GM12878 (cell line): ENCODE results near the gene UCHL5. TPM values are rescaled to one million over a fixed set of nuclear protein-coding genes. Genes with fewer than 3 reads are reported as not detected.

Experiments
- ESRRA ChIP-seq: IDR thresholded peaks from 2 replicates; pipeline ENCODE4 v1.6.1; 2012; ENCODE audit warnings: mild to moderate bottlenecking, low read length, improper control_type of control experiment
- IKZF2 ChIP-seq, 2 experiments: fragments of 450-650 bp; IDR thresholded peaks; 2 replicates each; pipeline ENCODE4 v1.6.1; 2017; ENCODE audit warnings: mild to moderate bottlenecking in 2 of 2, moderate library complexity in 2 of 2
- MTA2 ChIP-seq: fragments of 450-650 bp; IDR thresholded peaks from 2 replicates; pipeline ENCODE4 v1.6.1; 2016; ENCODE audit warnings: low read depth, mild to moderate bottlenecking, moderate library complexity
- NBN ChIP-seq: fragments of 450-650 bp; IDR thresholded peaks from 2 replicates; pipeline ENCODE4 v1.6.1; 2016
- NFXL1 ChIP-seq: fragments of 450-650 bp; IDR thresholded peaks from 2 replicates; pipeline ENCODE4 v1.6.1; 2017; ENCODE audit warnings: antibody characterized with exemption, mild to moderate bottlenecking, borderline replicate concordance
- POLR2AphosphoS2 ChIP-seq: IDR thresholded peaks from 2 replicates; pipeline ENCODE4 v1.6.1; 2011; ENCODE audit warnings: low read depth, mild to moderate bottlenecking, low read length, improper control_type of control experiment, moderate library complexity
- RAD51 ChIP-seq: fragments of 450-650 bp; IDR thresholded peaks from 2 replicates; pipeline ENCODE4 v1.6.1; 2016; ENCODE audit warnings: moderate library complexity, mild to moderate bottlenecking, inconsistent platforms
- RBBP5 ChIP-seq: fragments of 200-600 bp; sonication (generic); conservative IDR thresholded peaks from 2 replicates; pipeline ENCODE4 v1.6.1; 2016
- RUNX3 ChIP-seq: IDR thresholded peaks from 2 replicates; pipeline ENCODE4 v1.6.1; 2012; ENCODE audit warnings: low read length, inconsistent platforms
- ZNF384 ChIP-seq: IDR thresholded peaks from 2 replicates; pipeline ENCODE4 v1.6.1; 2012; ENCODE audit warnings: low read depth, mild to moderate bottlenecking, low read length, improper control_type of control experiment, borderline replicate concordance
- polyA plus RNA-seq, 11 experiments: library from polyadenylated mRNA; depleted of rRNA in 4 of 11; unstranded in 6 of 11; stranded (reverse) in 5 of 11; fragments of >200 nt; fragmentation: Nextera tagmentation in 4 of 11; fragmentation: Illumina TruSeq in 1 of 11; extraction: Ambion mirVana in 4 of 11; extraction: Trizol in 1 of 11; gene quantifications; 1 replicate in 1 of 11; 2 replicates in 10 of 11; pipeline versions ENCODE4 v1.2.1 to v1.2.3, GENCODE V29; 2011 to 2016; ENCODE audit warnings: inconsistent platforms in 2 of 11, missing spikeins in 2 of 11, low read depth in 1 of 11
- total RNA-seq, 4 experiments: library from RNA; depleted of rRNA in 3 of 4; stranded (reverse); fragments of >200 nt in 3 of 4; fragmentation: Illumina TruSeq in 1 of 4; extraction: Trizol in 1 of 4; gene quantifications; 2 replicates each; pipeline versions ENCODE4 v1.2.1 to v1.2.3, GENCODE V29; 2013 to 2021
- TF ChIP-seq, protein P1 (sequence below): fragments of 150-350 bp; IDR thresholded peaks from 2 replicates; pipeline ENCODE4 v1.6.1; 2014; ENCODE audit warnings: mild to moderate bottlenecking, low read depth, low read length
- TF ChIP-seq, protein P2 (sequence below): fragments of 450-650 bp; IDR thresholded peaks from 2 replicates; pipeline ENCODE4 v1.6.1; 2017; ENCODE audit warnings: mild to moderate bottlenecking, low read depth, inconsistent platforms; ENCODE audit not compliant: poor library complexity, severe bottlenecking
- TF ChIP-seq, protein P3 (sequence below): fragments of 450-650 bp; IDR thresholded peaks from 2 replicates; pipeline ENCODE4 v1.6.1; 2017; ENCODE audit warnings: low read depth, mild to moderate bottlenecking, moderate library complexity
- TF ChIP-seq, protein P4 (sequence below): fragments of 450-650 bp; IDR thresholded peaks from 2 replicates; pipeline ENCODE4 v1.6.1; 2017; ENCODE audit warnings: mild to moderate bottlenecking
- TF ChIP-seq, protein P5 (sequence below): IDR thresholded peaks from 2 replicates; pipeline ENCODE4 v1.6.1; 2012; ENCODE audit warnings: low read depth, low read length, improper control_type of control experiment
- TF ChIP-seq, protein P6 (sequence below): fragments of 450-650 bp; IDR thresholded peaks from 2 replicates; pipeline ENCODE4 v1.6.1; 2017; ENCODE audit warnings: mild to moderate bottlenecking, moderate library complexity

Gene UCHL5
- total and polyA plus RNA-seq, 10 of the 15 experiments (the other 5 are each of a cell fraction or from before 2014, with no cell fraction given): 30.1 to 179 (median 60.1) TPM

DNA sequence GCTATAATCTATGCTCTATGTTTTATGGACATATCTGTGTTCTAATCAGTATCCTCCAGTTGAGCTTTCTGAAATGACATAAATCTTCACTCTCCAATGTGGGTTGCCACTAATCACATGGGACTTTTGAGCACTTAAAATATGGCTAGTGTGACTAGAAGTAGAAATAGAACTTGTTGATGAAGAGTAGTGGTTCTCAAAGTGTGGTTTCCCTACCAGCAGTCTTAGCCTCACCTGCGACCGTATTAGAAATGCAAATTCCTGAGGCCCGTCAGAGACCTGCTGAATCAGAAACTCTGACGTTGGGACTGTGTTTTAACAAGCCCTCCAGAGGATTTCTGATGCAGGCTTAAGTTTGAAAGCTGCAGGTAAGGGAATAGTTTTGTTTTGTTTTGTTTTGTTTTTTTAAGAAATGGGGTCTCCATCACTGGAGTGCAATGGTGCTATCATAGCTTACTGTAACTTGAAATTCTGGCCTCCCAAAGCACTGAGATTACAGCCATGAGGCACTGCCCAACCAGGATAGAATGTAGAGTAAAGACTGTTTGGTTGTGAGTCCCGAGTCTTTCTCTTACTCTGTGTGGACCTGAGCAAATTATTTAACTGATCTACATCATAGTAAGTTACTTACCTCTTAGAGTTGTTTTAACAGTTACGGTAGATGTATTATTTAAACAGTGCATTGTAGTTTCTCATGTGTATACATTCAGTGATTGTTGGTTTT is 24.4 kb upstream of the UCHL5 start (continued):
- TF ChIP-seq, protein P1, sequence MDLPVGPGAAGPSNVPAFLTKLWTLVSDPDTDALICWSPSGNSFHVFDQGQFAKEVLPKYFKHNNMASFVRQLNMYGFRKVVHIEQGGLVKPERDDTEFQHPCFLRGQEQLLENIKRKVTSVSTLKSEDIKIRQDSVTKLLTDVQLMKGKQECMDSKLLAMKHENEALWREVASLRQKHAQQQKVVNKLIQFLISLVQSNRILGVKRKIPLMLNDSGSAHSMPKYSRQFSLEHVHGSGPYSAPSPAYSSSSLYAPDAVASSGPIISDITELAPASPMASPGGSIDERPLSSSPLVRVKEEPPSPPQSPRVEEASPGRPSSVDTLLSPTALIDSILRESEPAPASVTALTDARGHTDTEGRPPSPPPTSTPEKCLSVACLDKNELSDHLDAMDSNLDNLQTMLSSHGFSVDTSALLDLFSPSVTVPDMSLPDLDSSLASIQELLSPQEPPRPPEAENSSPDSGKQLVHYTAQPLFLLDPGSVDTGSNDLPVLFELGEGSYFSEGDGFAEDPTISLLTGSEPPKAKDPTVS: no peak
- TF ChIP-seq NFXL1 (no peak), RAD51 (0 out of 2 replicates have a peak, but pooled peaks have one; percentile 30), MTA2 (peak; percentile 85), ESRRA (no peak), IKZF2 (IDR thresholded peaks at IDR 0.05) (peak in 1 of 2 experiments; percentile 14; a peak in 2 of 4 replicates), RUNX3 (peak; percentile 74), ZNF384 (no peak), RBBP5 (no peak), NBN (peak; percentile 55), POLR2AphosphoS2 (no peak)
- TF ChIP-seq, protein P2, sequence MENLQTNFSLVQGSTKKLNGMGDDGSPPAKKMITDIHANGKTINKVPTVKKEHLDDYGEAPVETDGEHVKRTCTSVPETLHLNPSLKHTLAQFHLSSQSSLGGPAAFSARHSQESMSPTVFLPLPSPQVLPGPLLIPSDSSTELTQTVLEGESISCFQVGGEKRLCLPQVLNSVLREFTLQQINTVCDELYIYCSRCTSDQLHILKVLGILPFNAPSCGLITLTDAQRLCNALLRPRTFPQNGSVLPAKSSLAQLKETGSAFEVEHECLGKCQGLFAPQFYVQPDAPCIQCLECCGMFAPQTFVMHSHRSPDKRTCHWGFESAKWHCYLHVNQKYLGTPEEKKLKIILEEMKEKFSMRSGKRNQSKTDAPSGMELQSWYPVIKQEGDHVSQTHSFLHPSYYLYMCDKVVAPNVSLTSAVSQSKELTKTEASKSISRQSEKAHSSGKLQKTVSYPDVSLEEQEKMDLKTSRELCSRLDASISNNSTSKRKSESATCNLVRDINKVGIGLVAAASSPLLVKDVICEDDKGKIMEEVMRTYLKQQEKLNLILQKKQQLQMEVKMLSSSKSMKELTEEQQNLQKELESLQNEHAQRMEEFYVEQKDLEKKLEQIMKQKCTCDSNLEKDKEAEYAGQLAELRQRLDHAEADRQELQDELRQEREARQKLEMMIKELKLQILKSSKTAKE: peak; percentile 26
- TF ChIP-seq, protein P3, sequence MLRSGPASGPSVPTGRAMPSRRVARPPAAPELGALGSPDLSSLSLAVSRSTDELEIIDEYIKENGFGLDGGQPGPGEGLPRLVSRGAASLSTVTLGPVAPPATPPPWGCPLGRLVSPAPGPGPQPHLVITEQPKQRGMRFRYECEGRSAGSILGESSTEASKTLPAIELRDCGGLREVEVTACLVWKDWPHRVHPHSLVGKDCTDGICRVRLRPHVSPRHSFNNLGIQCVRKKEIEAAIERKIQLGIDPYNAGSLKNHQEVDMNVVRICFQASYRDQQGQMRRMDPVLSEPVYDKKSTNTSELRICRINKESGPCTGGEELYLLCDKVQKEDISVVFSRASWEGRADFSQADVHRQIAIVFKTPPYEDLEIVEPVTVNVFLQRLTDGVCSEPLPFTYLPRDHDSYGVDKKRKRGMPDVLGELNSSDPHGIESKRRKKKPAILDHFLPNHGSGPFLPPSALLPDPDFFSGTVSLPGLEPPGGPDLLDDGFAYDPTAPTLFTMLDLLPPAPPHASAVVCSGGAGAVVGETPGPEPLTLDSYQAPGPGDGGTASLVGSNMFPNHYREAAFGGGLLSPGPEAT: peak; percentile 57; the same call in 1 of the 2 replicates
- TF ChIP-seq, protein P4, sequence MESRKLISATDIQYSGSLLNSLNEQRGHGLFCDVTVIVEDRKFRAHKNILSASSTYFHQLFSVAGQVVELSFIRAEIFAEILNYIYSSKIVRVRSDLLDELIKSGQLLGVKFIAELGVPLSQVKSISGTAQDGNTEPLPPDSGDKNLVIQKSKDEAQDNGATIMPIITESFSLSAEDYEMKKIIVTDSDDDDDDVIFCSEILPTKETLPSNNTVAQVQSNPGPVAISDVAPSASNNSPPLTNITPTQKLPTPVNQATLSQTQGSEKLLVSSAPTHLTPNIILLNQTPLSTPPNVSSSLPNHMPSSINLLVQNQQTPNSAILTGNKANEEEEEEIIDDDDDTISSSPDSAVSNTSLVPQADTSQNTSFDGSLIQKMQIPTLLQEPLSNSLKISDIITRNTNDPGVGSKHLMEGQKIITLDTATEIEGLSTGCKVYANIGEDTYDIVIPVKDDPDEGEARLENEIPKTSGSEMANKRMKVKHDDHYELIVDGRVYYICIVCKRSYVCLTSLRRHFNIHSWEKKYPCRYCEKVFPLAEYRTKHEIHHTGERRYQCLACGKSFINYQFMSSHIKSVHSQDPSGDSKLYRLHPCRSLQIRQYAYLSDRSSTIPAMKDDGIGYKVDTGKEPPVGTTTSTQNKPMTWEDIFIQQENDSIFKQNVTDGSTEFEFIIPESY: no peak
- TF ChIP-seq, protein P5, sequence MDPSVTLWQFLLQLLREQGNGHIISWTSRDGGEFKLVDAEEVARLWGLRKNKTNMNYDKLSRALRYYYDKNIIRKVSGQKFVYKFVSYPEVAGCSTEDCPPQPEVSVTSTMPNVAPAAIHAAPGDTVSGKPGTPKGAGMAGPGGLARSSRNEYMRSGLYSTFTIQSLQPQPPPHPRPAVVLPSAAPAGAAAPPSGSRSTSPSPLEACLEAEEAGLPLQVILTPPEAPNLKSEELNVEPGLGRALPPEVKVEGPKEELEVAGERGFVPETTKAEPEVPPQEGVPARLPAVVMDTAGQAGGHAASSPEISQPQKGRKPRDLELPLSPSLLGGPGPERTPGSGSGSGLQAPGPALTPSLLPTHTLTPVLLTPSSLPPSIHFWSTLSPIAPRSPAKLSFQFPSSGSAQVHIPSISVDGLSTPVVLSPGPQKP: no peak
- TF ChIP-seq, protein P6, sequence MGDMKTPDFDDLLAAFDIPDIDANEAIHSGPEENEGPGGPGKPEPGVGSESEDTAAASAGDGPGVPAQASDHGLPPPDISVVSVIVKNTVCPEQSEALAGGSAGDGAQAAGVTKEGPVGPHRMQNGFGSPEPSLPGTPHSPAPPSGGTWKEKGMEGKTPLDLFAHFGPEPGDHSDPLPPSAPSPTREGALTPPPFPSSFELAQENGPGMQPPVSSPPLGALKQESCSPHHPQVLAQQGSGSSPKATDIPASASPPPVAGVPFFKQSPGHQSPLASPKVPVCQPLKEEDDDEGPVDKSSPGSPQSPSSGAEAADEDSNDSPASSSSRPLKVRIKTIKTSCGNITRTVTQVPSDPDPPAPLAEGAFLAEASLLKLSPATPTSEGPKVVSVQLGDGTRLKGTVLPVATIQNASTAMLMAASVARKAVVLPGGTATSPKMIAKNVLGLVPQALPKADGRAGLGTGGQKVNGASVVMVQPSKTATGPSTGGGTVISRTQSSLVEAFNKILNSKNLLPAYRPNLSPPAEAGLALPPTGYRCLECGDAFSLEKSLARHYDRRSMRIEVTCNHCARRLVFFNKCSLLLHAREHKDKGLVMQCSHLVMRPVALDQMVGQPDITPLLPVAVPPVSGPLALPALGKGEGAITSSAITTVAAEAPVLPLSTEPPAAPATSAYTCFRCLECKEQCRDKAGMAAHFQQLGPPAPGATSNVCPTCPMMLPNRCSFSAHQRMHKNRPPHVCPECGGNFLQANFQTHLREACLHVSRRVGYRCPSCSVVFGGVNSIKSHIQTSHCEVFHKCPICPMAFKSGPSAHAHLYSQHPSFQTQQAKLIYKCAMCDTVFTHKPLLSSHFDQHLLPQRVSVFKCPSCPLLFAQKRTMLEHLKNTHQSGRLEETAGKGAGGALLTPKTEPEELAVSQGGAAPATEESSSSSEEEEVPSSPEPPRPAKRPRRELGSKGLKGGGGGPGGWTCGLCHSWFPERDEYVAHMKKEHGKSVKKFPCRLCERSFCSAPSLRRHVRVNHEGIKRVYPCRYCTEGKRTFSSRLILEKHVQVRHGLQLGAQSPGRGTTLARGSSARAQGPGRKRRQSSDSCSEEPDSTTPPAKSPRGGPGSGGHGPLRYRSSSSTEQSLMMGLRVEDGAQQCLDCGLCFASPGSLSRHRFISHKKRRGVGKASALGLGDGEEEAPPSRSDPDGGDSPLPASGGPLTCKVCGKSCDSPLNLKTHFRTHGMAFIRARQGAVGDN: 0 out of 2 replicates have a peak, but pooled peaks have one; percentile 10
